HG02981 (cell line): ENCODE measurements around the gene BTG2.
"Not testable (repeated sequence)": the region's sequence is repeated elsewhere in the genome, so short reads cannot be mapped to it uniquely, and the experiment has no call there.

Experiments used
- ATAC-seq: cut with Tn5 transposase; IDR thresholded peaks from one replicate; pipeline ENCODE4 v1.9.1; 2021; ENCODE audit warnings: mild to moderate bottlenecking, moderate library complexity; ENCODE audit not compliant: unreplicated experiment

Gene BTG2

GRCh38 chr1:203304919-203305808, at the start of gene BTG2:
BTG2 (plus strand) TSS chr1:203305519; CDS start chr1:203305607, 88 bp downstream.
- peak; percentile 70 for ATAC-seq

- not testable (repeated sequence) for ATAC-seq
These were observed 48.7 kb upstream of the BTG2 start for GRCh38 chr1:203256636-203257035.

- ATAC-seq = no peak
These were observed 41.8 kb upstream of the BTG2 start for GRCh38 chr1:203263496-203263895.

- ATAC-seq = no peak
These were observed 41.2 kb upstream of the BTG2 start for GRCh38 chr1:203264052-203264501.

GRCh38 chr1:203265541-203265940, 39.8 kb upstream of the BTG2 start:
- ATAC-seq = no peak

- ATAC-seq = not testable (repeated sequence)
These were observed 39.2 kb upstream of the BTG2 start for GRCh38 chr1:203266140-203266539.

GRCh38 chr1:203267347-203267846, 37.9 kb upstream of the BTG2 start:
- no peak for ATAC-seq

GRCh38 chr1:203267912-203268311, 37.4 kb upstream of the BTG2 start:
- ATAC-seq = no peak

GRCh38 chr1:203268901-203269653, 36.2 kb upstream of the BTG2 start:
- ATAC-seq = no peak

GRCh38 chr1:203269654-203270020, 35.7 kb upstream of the BTG2 start:
- ATAC-seq = no peak

GRCh38 chr1:203270448-203270847, 34.9 kb upstream of the BTG2 start:
- ATAC-seq = no peak

- ATAC-seq = no peak
These were observed 34.1 kb upstream of the BTG2 start for GRCh38 chr1:203271018-203271743.

- no peak for ATAC-seq
These were observed 33.2 kb upstream of the BTG2 start for GRCh38 chr1:203271962-203272632.

- no peak for ATAC-seq
These were observed 32.6 kb upstream of the BTG2 start for GRCh38 chr1:203272633-203273205.

GRCh38 chr1:203273206-203273868, 32.0 kb upstream of the BTG2 start:
- ATAC-seq = peak; percentile 55

GRCh38 chr1:203273869-203274602, 31.3 kb upstream of the BTG2 start:
- peak; percentile 7 for ATAC-seq

GRCh38 chr1:203274603-203275381, 30.5 kb upstream of the BTG2 start:
- ATAC-seq = no peak

GRCh38 chr1:203275656-203276272, 29.6 kb upstream of the BTG2 start:
- ATAC-seq = no peak
